Activated B cell treated with CpG ODN at 0.5 μM for 24 hours (primary cell): ENCODE results near the gene CTNNA2. TPM values are rescaled to one million over a fixed set of nuclear protein-coding genes. Genes with fewer than 3 reads are reported as not detected.

Experiments used
- ATAC-seq: fragments of 200-7000 bp; cut with Tn5 transposase; one replicate; pipeline ENCODE4 v1.10.0; 2021; ENCODE audit warnings: low read depth, mild to moderate bottlenecking, moderate library complexity
- CTCF ChIA-PET: fragments of 350-600 bp; sonication (Branson Sonifier 250); formaldehyde crosslinking; loops from one replicate; lab custom pipeline; 2021; ENCODE audit warnings: antibody characterized with exemption; lab: Charles Lee
- POLR2A ChIA-PET: fragments of 350-600 bp; sonication (Branson Sonifier 250); formaldehyde crosslinking; loops from one replicate; lab custom pipeline; 2021; ENCODE audit warnings: antibody characterized with exemption; lab: Charles Lee
- DNase-seq: peaks from one replicate; pipeline ENCODE4 v3.0.0; 2022
- H3K27ac Mint-ChIP-seq: one replicate; pipeline ENCODE4 v1.8.0; 2020; ENCODE audit warnings: mixed read lengths
- H3K27me3 Mint-ChIP-seq: one replicate; pipeline ENCODE4 v1.8.0; 2021; ENCODE audit warnings: mixed read lengths
- H3K36me3 Mint-ChIP-seq: one replicate; pipeline ENCODE4 v1.8.0; 2021; ENCODE audit warnings: low read depth, mixed read lengths
- H3K4me1 Mint-ChIP-seq: one replicate; pipeline ENCODE4 v1.8.0; 2021; ENCODE audit warnings: mixed read lengths
- H3K4me3 Mint-ChIP-seq: one replicate; pipeline ENCODE4 v1.8.0; 2020; ENCODE audit warnings: mild to moderate bottlenecking, mixed read lengths
- H3K9me3 Mint-ChIP-seq: one replicate; pipeline ENCODE4 v1.8.0; 2020; ENCODE audit warnings: mixed read lengths
- intact Hi-C: fragments of 100-400 bp; cut with micrococcal nuclease; formaldehyde crosslinking; loops from one replicate; pipeline ENCODE4 v1.15.1; 2024
- total RNA-seq: library from RNA; stranded (reverse); gene quantifications from 2 replicates; pipeline ENCODE4 v1.2.3, GENCODE V29; 2022
- TF ChIP-seq, protein P1 (sequence below): fragments of 200-600 bp; IDR thresholded peaks from one replicate; pipeline ENCODE4 v1.8.0; 2022; ENCODE audit warnings: antibody characterized with exemption, mild to moderate bottlenecking

CTNNA2 gene
- total RNA-seq, 1 donor from 2014 or later, result not detected

DNA sequence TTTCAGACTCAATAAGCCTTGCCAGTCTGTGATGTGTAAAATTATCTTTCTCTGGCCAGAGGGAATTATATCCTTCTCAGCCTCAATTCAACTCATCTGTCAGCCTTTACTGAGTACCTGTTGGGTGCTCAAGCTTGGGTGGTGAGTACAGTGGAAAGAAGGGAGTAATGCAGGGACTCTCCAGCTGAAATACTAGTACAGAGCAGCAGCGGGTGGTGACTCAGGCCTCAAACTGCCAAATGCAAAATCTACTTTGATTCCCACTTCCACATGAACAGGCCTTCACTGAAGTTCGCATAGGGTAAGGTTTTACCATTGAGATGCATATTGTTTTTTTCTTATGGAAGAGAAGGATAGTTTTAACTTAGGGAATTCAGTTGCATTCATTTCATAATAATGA is 464.9 kb downstream of the CTNNA2 start:
- DNase-seq, result no peak
- H3K4me1 Mint-ChIP-seq, result no peaks in the 10 kb centered on the region
- no peak overlapping the region for H3K4me3 Mint-ChIP-seq
- no peak for ATAC-seq
- POLR2A ChIA-PET, result no interaction called here
- intact Hi-C loops, result no loop called here
- no peaks in the 10 kb centered on the region for H3K36me3 Mint-ChIP-seq
- CTCF ChIA-PET, result no interaction called here
- TF ChIP-seq, protein P1, sequence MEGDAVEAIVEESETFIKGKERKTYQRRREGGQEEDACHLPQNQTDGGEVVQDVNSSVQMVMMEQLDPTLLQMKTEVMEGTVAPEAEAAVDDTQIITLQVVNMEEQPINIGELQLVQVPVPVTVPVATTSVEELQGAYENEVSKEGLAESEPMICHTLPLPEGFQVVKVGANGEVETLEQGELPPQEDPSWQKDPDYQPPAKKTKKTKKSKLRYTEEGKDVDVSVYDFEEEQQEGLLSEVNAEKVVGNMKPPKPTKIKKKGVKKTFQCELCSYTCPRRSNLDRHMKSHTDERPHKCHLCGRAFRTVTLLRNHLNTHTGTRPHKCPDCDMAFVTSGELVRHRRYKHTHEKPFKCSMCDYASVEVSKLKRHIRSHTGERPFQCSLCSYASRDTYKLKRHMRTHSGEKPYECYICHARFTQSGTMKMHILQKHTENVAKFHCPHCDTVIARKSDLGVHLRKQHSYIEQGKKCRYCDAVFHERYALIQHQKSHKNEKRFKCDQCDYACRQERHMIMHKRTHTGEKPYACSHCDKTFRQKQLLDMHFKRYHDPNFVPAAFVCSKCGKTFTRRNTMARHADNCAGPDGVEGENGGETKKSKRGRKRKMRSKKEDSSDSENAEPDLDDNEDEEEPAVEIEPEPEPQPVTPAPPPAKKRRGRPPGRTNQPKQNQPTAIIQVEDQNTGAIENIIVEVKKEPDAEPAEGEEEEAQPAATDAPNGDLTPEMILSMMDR, result no peak
- no peaks in the 10 kb centered on the region for H3K27me3 Mint-ChIP-seq
- no peaks in the 10 kb centered on the region for H3K9me3 Mint-ChIP-seq
- H3K27ac Mint-ChIP-seq, result no peak overlapping the region

DNA sequence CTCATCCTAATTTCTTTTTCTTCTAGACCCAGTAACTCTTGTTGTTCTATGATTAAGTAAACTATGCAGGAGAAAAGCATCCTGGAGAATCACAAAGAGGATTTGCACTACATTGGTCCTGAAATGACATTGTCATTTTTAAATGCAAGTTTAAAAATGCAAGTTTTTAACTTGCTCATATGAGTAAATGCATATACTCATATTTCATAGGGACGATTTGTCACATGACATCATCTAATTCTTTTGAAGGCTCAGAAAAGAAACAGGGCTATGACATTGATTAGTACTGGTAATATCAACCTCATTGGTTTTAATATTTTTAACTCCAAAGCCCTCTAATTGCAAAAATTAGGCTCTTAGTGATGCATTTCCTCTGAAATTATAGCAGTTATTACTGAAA is 467.3 kb downstream of the CTNNA2 start:
- no peaks in the 10 kb centered on the region for H3K4me1 Mint-ChIP-seq
- intact Hi-C loops, result no loop called here
- H3K27ac Mint-ChIP-seq, result no peak overlapping the region
- ChIA-PET CTCF (no interaction called here), POLR2A (no interaction called here)
- H3K36me3 Mint-ChIP-seq, result no peaks in the 10 kb centered on the region
- no peak overlapping the region for H3K4me3 Mint-ChIP-seq
- no peaks in the 10 kb centered on the region for H3K27me3 Mint-ChIP-seq
- no peaks in the 10 kb centered on the region for H3K9me3 Mint-ChIP-seq
- TF ChIP-seq, protein P1, result no peak
- DNase-seq, result no peak
- no peak for ATAC-seq

DNA sequence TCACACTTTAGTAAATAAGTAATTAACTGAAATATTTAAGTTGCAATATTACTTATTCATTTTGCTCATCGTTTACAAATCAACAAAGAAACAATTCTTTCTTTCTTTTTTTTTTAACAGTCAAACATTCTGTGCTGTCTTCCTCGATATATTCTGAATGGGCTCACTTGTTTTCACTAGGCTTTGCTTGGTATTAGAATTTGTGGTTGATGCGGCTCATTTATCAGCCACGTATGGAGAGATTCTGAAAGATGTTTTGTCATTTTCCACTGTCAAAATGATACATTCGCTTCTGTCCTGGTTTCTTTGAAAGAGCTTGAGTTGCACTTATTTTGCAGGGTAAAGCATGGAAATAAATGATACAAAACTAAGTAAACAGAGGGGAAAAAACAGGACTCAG is 468.0 kb downstream of the CTNNA2 start:
- TF ChIP-seq, protein P1, result no peak
- Mint-ChIP-seq H3K27ac (no peak overlapping the region), H3K4me1 (no peaks in the 10 kb centered on the region), H3K27me3 (no peaks in the 10 kb centered on the region), H3K4me3 (no peak overlapping the region), H3K9me3 (no peaks in the 10 kb centered on the region), H3K36me3 (no peaks in the 10 kb centered on the region)
- ATAC-seq (no peak), DNase-seq (no peak)
- POLR2A ChIA-PET, result no interaction called here
- CTCF ChIA-PET, result no interaction called here
- intact Hi-C loops, result no loop called here

DNA sequence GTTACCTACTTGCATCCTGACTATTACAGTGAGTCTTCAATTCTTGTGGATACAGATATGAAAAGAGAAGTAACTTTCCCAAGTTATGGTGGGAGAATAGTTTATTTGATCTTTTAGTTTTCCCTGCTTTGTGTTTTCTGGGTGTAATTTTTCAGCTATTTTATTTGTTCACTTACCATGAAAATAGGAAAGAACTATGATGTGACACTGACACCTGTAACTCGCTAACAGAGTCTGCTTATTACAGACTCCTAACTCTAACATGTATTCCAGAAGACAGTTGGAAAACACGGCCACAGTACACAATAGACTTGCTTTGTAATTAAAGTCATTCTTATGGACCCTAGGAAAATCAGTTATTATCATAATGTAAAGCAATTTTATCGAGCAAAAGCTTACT is 468.5 kb downstream of the CTNNA2 start:
- no peaks in the 10 kb centered on the region for H3K27me3 Mint-ChIP-seq
- H3K4me3 Mint-ChIP-seq, result no peak overlapping the region
- DNase-seq (no peak), ATAC-seq (no peak)
- ChIA-PET POLR2A (no interaction called here), CTCF (no interaction called here)
- no peaks in the 10 kb centered on the region for H3K36me3 Mint-ChIP-seq
- H3K9me3 Mint-ChIP-seq, result no peaks in the 10 kb centered on the region
- no peak overlapping the region for H3K27ac Mint-ChIP-seq
- TF ChIP-seq, protein P1, result no peak
- intact Hi-C loops, result no loop called here
- H3K4me1 Mint-ChIP-seq, result no peaks in the 10 kb centered on the region

DNA sequence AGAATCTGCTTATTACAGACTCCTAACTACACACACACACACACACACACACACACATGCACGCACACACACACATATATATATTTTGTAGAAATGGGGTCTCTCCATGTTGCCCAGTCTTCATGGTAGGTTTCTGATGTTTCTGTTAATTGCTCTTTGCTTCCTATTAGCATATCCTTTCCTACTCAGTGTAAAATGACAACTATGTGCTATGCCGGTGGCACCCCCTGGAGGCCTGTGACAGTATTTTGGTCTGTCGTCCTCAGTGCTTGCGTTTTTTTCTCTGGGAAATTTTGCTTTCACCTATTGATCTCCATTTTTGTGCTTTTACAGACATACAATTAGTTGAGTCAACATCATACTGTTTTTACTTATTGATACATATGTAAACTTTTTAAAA is 469.6 kb downstream of the CTNNA2 start:
- POLR2A ChIA-PET, result no interaction called here
- H3K4me1 Mint-ChIP-seq, result no peaks in the 10 kb centered on the region
- intact Hi-C loops, result no loop called here

More for the DNA sequence above, 469.6 kb downstream of the CTNNA2 start:
- Mint-ChIP-seq H3K27me3 (no peaks in the 10 kb centered on the region), H3K9me3 (no peaks in the 10 kb centered on the region), H3K4me3 (no peak overlapping the region), H3K36me3 (no peaks in the 10 kb centered on the region), H3K27ac (no peak overlapping the region)
- ATAC-seq (no peak), DNase-seq (no peak)
- TF ChIP-seq, protein P1, result no peak
- CTCF ChIA-PET, result no interaction called here
